GM18858 (cell line): Measurements from ENCODE around the gene RRP15.

ENCODE experiments used
- ATAC-seq: cut with Tn5 transposase; IDR thresholded peaks from one replicate; pipeline ENCODE4 v1.9.1; 2021; ENCODE audit not compliant: unreplicated experiment

Gene RRP15

DNA sequence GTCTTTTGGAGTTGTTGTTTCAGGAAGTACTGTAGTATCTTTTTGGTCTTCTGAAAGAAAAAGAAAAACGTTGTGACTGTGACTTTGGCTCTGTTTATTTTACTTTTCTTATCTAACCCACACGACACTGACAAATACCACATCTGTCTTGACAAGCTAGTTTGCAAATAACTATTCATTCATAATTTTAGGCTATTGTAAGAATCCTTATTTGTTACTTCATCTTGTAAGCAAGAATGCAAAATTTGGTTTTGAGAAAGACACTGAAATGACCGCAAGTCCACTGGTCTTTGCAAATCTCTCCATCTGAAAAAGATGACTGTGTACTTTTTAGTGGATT, 72.8 kb downstream of the RRP15 start:
- no peak for ATAC-seq

DNA sequence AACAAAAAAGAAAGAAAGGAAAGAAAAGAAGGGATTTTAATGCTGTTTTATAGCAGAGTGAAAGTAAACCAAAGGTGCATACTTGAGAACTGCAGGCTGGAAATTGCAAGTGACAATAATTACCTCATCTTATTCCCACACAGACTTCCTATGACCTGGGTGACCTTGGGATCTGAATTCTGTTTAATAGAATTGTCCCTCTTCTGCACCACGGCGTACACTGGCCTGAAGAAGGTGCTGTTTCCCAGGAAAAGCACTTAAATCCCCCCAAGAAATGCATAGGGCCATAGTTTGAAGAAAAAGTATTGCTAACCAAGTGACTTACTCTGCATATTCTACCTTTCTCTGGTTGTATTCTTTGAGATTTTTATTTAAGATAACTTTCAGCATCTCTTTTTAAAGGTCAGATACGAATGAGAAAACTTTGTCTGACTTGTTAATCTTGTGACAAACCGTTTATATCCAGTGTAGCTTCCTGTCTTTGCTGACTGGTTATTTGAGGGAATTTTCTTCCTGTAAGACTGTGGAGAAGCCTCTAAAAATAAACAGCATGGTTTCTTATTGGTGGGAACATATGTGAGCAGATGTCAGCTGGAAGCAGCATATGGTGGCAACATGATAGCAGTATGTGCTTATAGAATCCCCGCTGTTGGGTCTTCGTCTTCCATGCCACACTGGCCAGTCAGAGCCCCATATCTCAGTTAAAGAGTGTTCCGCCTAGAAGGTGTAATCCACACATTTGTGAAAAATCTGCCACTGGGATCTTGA, 76.4 kb downstream of the RRP15 start:
- no peak for ATAC-seq

DNA sequence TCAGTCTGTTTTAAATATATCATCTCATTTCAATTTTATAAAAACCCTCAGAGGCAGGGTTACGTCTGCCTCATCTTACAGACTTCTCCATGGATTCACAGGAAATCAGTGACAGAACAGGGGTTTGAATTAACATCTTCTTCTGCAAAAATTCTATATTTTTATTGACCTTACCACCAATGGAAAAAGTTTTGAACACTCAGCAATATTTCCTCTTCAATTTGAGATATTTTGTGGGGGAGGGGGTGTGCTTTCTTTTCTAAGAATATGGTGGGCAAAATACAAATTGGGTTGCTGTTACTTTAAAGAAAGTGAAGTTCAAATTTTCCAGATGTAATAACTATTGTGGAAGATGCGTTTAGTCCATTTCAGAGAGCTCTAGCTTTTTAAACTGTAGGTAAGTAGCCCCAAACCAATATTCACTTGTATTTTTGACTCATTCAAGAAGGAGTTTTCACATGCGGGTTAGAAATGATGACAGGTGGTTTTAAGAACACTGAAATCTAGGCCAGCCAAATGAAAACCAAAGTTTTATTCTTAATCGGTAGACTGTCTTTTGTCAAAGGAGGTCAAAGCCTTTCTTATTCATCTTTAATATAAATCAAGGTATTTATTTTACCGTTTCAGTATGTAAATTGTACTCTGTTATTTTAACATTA, 77.5 kb downstream of the RRP15 start:
- no peak for ATAC-seq

DNA sequence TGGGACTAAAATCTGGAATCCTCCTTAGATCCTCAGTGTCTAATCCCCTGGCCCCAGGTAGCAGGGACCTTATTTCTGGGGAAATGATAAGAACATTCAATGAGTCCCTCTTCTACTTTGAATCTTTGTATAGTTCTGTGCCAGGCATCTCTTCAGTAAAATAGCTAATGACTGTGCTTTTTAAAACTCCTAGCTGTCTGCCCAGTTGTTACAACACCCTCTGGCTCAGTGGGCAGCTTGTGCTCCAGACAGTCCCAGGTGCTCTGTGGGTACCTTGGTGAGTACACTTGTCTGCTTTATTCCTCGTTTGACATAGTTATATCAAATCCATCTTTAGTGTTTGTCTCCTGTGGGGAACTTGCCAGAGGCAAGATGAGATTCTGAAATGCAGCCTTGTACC, 78.0 kb downstream of the RRP15 start:
- ATAC-seq, result no peak

DNA sequence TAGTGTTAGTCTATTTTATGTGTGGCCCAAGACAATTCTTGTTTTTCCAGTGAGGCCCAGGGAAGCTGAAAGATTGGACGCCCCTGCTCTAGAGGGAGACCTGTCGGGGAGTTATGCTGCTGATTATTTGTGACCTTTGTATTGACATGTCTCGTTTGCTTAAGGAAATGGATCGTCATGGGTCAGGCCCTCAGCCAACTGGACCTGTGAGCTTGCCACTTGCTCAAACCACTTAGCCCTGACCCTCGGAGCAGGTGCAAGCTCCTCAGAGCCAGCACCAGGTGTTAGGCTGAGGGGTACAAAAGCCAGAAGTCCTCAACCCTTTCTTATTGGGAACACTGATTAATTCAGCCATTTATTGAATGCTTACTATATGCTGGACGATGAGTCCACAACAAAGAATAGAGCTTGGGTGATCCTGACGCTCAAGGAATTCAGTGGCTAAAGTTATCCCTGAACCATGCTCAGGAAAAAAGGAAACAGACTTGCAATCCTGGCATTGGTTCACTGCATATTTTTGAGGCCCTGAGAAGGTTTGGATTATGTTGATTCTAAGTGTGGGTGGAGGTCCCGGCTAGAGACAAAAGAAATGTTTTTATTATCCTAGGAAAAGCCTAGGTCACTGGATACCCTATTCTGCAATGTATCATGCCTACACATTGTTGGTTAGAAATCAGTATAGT, 79.1 kb downstream of the RRP15 start:
- no peak for ATAC-seq

DNA sequence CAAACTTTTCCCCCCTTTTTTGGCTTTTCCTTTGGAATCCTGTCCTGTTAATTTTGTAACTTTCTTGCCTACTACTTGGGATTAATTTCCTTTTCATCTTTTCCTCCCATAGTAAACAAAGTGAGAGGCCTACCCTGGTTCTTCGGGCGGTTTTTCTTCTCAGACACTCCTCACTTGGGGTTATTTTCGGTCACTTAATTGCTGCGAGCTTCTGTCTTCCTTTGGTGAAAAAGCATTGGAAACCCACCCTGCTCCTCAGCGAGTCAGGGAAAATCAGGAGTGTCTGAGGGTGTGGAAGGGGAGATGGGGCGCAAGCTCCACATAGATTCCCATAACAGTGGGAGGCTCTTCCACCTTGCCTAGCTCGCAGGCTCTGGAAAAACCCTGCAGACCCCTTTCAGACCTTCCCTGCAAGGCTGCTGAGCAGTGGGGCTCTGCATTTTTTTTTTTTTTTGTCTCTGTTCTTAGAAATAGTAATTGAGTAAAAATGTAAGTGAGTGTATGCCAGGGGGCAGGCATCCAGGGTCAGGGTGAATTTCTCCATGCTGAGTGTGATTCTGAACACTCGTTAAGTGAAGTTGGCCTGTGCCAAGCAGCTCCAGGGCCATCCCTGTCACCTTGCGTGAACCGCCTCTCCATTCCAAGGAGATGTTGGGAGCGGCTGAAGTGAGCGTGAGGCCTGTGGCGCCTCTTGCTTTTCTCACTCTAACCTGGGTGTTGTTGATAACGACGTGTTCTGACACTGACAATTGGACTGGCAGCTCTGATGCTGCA, 80.3 kb downstream of the RRP15 start:
- no peak for ATAC-seq

DNA sequence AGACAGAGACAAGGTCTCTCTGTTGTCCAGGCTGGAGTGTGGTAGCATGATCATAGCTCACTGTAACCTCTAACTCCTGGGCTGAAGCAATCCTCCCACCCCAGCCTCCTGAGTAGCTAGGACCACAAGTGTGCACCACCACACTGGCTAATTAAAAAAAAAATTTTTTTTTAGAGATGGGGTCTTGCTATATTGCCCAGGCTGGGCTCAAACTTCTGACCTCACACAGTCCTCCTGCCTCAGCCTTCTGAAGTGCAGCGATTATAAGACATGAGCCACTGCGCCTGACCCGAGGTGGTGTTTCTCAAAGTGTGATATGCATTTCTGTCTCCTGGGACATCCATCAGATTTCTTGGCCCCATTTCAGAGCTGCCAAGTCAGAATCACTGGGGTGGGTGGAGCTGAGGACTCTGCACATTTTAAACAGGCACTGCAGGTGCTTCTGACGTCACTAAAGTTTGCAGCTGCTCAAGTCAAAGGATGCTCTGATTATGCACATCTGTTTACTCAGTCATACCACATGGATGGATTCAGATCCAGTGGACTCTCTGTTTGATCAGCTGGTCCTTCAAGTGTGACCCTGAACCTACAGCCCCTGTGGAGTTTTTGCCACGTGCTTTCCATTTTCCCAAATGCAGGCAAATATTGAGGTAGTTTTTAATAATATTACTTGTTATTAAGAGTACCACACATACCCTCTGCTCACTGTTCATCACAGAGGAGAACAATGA, 81.4 kb downstream of the RRP15 start:
- ATAC-seq, result no peak

DNA sequence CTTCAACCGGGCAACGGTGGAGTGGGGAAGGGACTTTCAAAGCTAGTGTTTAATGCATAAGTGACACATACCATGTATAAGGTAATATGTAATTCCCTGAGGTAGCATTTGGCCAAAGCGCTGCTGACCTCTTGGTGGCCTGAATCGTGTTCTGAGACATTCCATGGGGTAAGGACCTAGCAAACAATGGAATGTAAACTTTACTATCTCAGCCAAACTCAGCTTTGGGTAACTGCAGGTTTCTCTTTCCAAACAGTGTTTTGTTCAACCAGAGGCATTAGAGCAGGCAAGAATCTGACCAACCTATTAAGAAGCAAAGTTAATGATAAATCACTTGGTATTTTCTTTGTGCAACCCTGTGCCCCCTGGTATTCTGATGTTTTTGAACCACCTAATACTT, 82.0 kb downstream of the RRP15 start:
- ATAC-seq, result no peak

DNA sequence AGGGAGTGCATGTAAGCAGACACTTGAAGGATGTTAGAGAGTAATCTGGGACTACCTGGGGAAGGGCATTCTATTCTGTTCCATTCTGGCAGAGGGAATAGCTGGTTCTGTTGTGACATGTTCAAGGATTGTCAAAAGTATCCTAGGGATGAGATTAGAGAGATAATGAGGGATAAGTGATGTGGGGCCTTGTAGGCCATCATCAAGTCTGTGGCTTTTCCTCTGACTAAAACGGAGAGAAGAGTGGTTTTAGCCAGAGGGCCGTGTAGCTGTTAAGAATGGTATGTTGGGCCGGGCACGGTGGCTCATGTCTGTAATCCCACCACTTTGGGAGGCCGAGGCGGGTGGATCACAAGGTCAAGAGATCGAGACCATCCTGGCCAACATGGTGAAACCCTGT, 83.6 kb downstream of the RRP15 start:
- ATAC-seq, result no peak

DNA sequence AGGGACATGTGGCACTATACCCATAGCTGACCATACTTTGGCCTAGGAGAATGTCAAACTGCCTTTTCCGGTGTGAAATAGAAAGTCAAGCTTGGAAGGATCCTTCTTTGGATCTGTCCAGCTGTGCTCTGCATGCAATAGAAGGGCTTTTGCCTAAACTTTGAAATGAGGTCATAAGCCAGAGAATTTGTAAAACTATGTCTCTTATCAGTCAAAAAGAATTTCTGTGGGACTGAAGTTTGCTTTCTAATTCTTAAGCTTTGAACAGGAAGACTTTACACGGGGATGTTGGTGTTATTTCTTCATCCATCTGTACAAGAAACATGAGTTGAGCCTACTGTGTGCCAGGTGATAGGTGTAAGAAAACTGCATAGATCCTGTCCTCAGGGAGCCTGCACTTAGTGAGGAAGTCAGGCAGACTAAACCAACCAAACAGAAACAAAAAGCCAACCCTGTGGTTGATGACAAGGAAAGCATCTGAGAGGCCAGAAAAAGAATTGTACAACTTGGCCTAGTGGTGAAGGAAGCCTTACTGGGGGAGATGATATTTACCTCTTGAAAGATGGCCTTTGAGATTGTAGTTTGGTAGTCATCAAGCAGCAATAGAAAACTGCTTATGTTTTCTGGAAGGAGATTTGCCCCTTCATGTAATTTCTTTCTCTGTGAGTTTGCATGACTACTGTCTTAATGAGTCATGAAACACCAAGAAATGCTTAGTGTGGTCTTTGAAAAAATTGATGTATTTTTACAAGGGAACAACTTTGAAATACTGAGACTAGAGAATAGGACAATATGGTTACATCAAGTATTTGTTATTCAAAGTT, 84.8 kb downstream of the RRP15 start:
- ATAC-seq, result no peak

DNA sequence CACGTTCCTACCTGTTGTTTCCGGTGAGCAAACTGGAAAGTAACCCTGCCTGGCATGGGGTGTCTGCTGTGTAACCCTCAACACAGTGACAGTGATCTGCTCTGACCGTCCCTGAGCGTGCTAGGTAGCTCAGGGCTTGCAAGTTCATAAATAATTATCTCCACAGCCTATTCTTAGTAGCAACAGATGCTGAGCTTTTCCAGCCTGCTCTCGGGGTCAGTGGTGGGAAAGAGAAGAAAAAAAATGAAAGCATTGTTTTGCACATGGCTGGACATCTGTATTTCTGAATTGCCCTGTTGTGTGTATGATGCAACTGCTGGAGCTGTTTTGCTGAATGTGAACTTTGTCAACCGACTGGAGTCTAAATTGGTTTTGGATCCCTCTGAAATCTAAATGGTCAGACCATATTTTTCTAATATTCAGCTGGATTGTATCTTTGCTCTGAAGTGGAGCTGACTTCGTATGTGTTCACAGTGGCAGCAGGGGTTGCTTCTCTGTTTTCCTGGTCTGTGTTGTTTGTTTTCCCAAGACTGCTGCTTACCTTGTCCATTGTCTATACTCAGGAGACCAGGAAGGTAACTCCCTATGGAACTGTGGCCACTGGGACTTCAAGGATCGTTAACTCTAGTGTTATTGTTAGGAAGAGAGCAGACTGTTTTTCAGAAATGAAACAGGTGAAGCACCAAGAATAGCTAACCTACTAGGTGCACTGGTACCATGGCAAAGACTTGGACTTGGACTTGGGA, 87.0 kb downstream of the RRP15 start:
- no peak for ATAC-seq

DNA sequence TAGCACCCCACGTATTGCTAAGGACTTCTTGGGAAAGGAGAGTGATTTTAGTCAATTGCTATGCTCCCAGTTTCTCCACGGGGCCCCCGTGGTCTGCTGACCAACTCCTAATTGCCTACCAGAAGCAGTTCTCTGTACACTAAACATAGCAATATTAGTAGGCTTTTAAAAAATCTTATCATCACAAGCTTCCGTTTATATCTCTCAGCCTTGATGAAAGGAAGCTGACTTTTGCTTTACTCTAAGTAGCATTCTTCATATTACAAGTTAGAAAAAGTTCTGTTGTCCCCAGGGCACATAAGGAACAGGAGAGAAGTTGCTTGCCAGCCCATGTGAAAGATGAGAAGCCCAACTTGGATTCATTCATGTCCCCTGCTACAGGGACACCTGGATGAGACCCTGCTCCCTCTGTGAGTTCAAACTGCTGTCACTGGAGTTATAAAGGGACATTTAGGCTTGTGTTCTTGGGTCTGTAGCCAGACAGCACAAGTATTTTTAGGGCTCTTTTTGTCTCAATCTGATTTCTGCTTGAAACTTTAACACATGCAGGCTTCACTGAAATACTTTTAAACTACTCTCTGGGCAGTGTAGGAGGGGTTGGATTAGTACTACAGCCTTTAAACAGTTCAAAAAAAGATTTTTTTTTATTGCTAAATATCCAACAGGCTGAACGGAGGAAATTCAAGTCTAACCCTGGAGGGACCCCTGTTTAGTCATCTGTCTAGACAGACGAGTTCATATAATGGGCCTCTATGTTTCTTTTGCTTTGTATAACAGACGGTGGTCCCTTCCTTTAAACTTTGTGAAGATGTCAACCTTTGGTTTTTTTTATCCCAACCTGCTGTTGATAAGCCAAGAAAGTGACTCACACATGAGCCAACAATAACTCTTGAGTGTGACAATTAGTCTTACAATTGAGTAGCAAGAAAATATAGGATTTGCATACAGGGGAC, 89.6 kb downstream of the RRP15 start:
- ATAC-seq, result no peak

DNA sequence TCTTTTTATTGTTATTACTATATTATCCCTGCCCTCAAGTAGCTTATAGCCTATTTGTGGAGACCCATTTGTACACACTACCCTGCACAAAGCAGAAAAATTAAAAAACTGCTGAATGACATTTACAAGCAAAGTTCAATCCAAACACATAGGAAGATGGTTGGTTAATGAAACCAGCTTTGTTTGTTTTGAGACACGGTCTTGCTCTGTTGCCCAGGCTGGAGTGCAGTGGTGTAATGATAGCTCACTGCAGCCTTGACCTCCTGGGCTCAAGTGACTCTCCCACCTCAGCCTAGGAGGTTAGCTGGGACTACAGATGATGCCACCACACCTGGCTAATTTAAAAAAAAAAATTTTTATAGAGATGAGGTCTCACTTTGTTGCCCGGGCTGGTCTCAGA, 91.6 kb downstream of the RRP15 start:
- no peak for ATAC-seq

DNA sequence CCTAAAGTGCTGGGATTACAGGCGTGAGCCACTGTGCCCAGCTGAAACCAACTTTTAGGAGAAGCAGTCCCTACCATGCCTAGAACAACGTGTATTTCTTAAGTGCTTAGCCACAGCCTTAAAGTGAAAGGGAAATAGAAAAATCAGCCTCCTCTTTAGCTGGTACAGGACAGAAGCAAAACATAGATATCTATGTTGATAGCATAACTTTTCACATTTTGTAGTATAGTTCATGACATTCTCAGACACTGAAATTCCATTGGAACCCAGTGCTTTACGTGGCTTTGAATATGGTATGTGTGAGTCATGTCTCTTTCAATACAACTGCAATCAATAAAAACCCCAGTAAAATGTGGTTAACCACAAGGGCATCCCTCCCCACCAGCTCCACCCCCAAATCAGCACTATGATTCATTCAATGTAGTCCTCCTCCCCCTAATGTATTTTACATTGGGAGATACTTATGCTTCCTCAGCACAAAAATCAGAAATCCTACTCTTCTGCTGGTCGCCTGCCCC, 92.1 kb downstream of the RRP15 start:
- ATAC-seq, result peak; percentile 81

DNA sequence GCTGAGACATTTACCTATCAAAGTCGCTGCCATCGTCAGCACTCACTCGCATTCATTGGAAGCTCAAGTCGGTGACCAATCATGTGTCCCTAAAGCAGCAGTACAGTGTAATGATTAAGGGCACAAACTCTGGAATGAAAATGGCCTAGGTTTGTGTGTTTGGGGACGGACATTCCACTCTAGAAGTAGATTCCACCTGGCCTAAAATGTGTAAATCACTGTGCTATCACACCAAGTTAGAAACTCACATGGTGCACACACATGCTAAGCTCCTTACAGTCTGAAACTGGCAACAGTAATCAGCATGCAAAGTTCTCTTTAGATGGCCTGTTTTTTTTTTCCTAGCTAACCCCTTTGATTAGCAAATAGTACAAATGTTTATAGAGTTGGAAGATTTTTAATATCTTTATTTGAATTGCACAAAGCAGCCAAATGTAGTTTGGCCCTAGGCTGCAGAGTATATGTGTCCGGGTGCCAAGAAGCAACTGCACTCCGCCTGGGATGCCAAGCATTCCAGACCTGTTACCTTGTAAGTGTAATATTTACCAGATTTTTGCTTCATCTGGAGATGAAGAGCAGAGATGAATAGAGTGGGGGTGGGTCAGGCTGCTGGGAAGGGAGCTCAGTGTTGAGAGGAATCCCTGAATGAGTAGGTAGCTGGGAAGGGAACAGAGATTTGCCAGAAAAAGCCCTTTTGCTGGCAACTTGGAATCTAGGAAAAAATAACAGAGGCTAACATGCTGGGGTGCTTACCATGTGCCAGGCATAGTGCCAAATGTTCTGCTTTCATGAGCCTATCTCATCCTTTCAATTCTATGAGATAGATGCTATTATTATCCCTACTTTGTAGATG, 95.3 kb downstream of the RRP15 start:
- ATAC-seq, result no peak

DNA sequence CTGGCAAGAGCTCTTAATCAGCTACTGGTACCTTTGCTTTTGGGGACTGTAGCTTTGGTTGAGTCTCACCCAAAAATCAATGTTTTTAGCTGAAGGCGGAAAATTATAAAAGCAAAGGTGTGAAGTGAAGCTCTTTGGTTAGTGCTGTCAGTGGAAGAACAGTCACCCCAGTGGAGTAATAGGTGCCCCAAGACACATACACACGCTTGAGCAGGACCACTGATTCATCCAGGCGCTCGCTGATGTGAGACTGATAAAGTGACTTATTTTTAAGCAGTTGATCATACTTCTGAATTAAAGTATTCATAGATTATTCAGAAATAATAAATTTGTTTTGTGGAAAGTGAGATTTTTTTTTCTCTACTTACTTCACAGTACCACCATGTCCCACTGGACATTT, 97.2 kb downstream of the RRP15 start:
- no peak for ATAC-seq

DNA sequence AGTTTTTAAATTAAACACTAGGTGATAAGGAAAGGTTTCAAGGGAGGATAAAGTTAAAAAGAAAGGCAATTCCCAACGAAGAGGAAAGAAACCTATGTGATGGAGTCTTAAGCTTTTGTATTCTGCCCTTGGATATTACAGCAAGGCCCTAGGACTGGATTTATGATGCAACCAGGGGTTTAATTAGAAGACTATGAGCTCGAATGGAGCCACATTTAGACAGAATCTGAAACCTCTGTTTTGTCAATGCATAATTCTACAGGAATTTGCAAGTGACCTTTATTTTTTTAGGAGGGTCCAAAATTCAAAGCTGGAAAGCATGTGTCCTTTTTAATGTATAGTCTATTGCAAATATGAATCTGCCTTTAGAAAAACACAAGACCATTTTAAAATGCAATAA, 98.0 kb downstream of the RRP15 start:
- ATAC-seq, result no peak
